Nephron (organoid): Measurements from ENCODE around the gene GANC.

Experiments
- H3K27ac Mint-ChIP-seq, 3 experiments: 2 replicates each; pipeline ENCODE4 v1.8.0; 2020; ENCODE audit warnings: mixed read lengths in 3 of 3, mild to moderate bottlenecking in 2 of 3, moderate library complexity in 1 of 3
- H3K27me3 Mint-ChIP-seq: 2 replicates; pipeline ENCODE4 v1.8.0; 2021; ENCODE audit warnings: low read depth, mild to moderate bottlenecking, moderate library complexity, mixed read lengths
- H3K36me3 Mint-ChIP-seq: 2 replicates; pipeline ENCODE4 v1.8.0; 2020; ENCODE audit warnings: low read depth, mixed read lengths
- H3K4me1 Mint-ChIP-seq: 2 replicates; pipeline ENCODE4 v1.8.0; 2020; ENCODE audit warnings: mixed read lengths
- H3K4me3 Mint-ChIP-seq, 3 experiments: 2 replicates each; pipeline ENCODE4 v1.8.0; 2020; ENCODE audit warnings: mild to moderate bottlenecking in 3 of 3, mixed read lengths in 3 of 3, moderate library complexity in 2 of 3
- H3K9me3 Mint-ChIP-seq: 2 replicates; pipeline ENCODE4 v1.8.0; 2020; ENCODE audit warnings: mixed read lengths
- CTCF ChIP-seq, 3 experiments: fragments of 200-600 bp; sonication (generic); IDR thresholded peaks; one replicate each; pipeline ENCODE4 v1.5.0; 2021; ENCODE audit warnings: antibody characterized with exemption in 3 of 3; ENCODE audit not compliant: unreplicated experiment in 3 of 3

The GANC gene

GRCh38 chr15:42385980-42386700 lies 113.1 kb downstream of the GANC start:
- Mint-ChIP-seq H3K4me3 (no peak overlapping the region), H3K4me1 (peaks cover 14% of the 10 kb centered on the region), H3K27me3 (peaks cover 4% of the 10 kb centered on the region), H3K9me3 (no peaks in the 10 kb centered on the region), H3K27ac (peak overlapping the region in 2 of 3 experiments; percentile 49 to 53), H3K36me3 (no peaks in the 10 kb centered on the region)
- TF ChIP-seq CTCF (IDR thresholded peaks at IDR 0.05; ENCODE audit: unreplicated experiment in 3 of 3): no peak

GRCh38 chr15:42387603-42388002 lies 114.6 kb downstream of the GANC start:
- H3K4me1 Mint-ChIP-seq: peaks cover 14% of the 10 kb centered on the region
- no peaks in the 10 kb centered on the region for H3K9me3 Mint-ChIP-seq
- TF ChIP-seq CTCF (IDR thresholded peaks at IDR 0.05; ENCODE audit: unreplicated experiment in 3 of 3): no peak
- H3K27me3 Mint-ChIP-seq: peaks cover 4% of the 10 kb centered on the region
- no peak overlapping the region for H3K4me3 Mint-ChIP-seq
- no peaks in the 10 kb centered on the region for H3K36me3 Mint-ChIP-seq
- H3K27ac Mint-ChIP-seq: no peak overlapping the region

- TF ChIP-seq CTCF (IDR thresholded peaks at IDR 0.05; ENCODE audit: unreplicated experiment in 3 of 3): no peak
- H3K4me3 Mint-ChIP-seq: no peak overlapping the region
- no peaks in the 10 kb centered on the region for H3K9me3 Mint-ChIP-seq
- H3K36me3 Mint-ChIP-seq: no peaks in the 10 kb centered on the region
- H3K27me3 Mint-ChIP-seq: no peaks in the 10 kb centered on the region
- H3K27ac Mint-ChIP-seq: peak overlapping the region in 1 of 3 experiments; percentile 95
- H3K4me1 Mint-ChIP-seq: no peaks in the 10 kb centered on the region
These were observed 119.5 kb downstream of the GANC start for GRCh38 chr15:42392309-42393024.

GRCh38 chr15:42394106-42394505 lies 121.1 kb downstream of the GANC start:
- no peak for TF ChIP-seq CTCF (IDR thresholded peaks at IDR 0.05; ENCODE audit: unreplicated experiment in 3 of 3)
- Mint-ChIP-seq H3K27ac (peak overlapping the region in 1 of 3 experiments; percentile 44), H3K4me3 (no peak overlapping the region), H3K27me3 (no peaks in the 10 kb centered on the region), H3K9me3 (no peaks in the 10 kb centered on the region), H3K36me3 (no peaks in the 10 kb centered on the region), H3K4me1 (no peaks in the 10 kb centered on the region)

GRCh38 chr15:42395838-42396237 lies 122.8 kb downstream of the GANC start:
- Mint-ChIP-seq H3K27ac (peak overlapping the region in 2 of 3 experiments; percentile 1 to 15), H3K27me3 (no peaks in the 10 kb centered on the region), H3K4me1 (no peaks in the 10 kb centered on the region), H3K4me3 (no peak overlapping the region), H3K9me3 (no peaks in the 10 kb centered on the region), H3K36me3 (no peaks in the 10 kb centered on the region)
- TF ChIP-seq CTCF (IDR thresholded peaks at IDR 0.05; ENCODE audit: unreplicated experiment in 3 of 3): no peak
